Measurements from ENCODE around the gene NECAB2.

NECAB2 gene

DNA sequence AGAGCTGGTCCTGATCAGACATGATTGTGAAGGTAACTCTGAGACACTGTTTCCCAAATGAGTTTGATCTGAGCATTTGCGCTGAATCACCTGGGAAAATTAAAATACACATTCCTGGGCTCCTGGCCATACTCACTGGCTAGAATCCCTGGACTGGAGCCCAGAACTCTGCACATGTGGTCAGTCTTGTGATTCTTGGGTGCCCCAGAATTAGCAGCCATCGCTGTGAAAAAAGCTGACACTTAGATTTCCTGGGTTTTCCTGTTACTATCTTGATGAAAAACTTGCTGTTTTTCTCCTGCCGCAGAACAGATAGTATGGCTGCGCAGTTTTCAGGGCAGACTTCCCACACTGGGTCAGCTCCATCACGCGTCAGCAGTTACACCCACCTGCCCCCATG is 24.6 kb downstream of the NECAB2 start:
- peak; percentile 12 for DNase-seq (ENCODE audit: low read depth)

DNA sequence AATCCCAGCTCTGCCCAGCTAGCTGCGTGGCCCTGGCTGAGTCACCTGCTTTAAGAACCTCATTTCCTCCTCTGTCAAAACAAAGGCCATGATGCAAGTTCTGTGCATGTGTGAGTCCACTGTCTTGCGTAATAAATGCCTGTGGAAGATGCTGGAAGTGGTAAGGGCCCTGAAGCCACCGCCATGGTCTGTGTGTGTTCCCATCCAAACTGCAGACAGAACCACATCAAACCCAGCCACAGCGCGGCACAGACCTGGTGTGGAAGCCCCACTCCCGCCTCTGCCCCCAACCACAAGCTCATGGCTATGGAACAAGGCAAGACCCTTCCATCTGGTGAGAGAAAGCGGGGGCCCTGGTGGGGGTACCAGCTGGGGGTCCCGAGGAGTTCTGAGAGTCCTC is 26.0 kb downstream of the NECAB2 start:
- peak; percentile 80 for DNase-seq (ENCODE audit: low read depth)

DNA sequence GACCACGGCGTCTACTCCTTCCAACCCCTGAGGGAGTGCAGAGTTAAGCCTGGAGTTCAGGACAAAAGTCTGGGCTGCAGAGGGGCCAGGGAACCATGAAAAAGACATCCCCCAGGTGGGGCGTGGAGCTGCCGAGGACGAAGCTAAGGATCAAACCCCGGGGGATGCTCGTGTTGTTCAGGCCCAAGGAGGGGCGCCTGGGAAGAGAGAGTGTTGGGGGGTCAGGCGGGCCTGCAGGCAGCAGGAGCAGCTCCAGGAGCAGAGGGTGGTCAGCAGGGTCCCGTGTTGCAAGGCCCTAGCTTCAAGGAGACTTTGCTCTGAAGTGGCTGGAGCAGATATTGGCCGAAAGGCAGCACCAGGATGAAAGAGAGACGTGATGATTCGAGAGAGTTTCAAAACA is 26.7 kb downstream of the NECAB2 start:
- no peak for DNase-seq (ENCODE audit: low read depth)

DNA sequence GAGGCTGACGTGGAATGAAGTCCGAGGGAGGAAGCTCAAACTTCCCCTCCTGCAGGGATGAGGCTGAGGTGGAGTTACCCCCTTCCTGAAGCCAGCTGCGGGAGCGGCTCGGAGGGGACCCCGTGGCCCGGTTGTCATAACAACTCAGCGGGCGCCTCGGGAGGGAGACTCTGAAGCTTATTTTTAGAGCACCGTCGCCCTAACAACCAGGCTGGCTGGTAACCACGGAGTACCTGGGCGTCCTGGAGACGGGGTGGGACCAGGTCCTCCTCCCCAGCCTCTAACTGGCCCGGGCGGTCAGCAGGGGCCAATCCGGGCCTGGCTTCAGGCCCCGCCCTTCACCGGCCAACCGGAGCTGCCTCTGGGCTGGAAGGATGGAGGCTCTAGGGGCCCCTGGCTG is 27.7 kb downstream of the NECAB2 start:
- DNase-seq (ENCODE audit: low read depth) = no peak

DNA sequence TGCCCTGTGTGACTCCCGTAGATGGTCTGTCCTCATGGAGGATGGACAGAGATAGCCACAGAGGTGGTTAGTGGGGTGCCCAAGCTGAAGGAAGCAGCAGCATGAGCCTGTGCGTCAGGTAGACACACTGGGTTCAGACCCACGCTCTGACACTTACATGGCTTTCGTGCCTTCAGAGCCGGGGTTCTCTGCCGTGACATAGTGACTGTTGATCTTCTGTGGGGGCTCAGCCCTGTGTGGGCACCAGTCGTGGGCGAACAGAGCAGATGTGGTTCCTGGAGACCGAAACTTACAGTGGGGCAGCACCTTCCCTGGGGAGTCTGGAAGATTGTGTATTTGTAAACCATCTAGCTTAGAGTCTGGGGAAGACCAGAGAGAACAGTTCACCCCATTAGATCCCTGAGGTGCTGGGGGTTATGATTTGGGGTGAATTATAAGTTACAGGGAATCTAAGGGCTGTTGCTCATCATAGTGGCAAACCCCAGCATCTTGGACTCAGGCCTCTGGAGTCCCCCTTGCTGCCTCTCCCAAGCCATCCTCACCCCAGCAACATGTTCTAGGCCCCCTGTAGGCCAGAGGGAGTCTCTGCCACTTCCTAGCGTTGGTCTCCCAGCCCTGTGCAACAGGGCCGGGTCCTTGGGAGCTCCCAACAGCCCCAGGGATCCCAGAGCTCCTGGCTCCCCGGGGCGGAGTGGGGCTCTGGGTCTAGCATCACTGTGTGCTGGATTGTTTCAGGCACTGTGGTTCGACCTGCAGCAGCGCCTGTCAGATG is 28.6 kb downstream of the NECAB2 start:
- no peak for DNase-seq (ENCODE audit: low read depth)

DNA sequence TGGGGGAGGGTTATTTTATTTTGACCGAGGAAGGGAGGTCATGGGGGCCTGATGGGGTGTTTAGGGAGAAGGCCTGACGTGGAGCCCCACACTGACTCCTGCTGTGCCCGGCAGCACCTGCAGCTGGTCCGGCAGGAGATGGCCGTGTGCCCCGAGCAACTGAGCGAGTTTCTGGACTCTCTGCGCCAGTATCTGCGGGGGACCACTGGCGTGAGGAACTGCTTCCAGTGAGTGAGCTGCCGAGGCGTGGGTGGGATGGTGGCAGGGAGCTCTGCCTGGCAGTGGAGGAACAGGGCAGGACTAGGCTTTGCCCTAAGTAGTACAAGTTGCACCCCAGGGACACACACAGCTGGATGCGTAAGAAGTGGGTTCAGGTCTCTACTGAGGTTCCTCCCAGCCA is 30.0 kb downstream of the NECAB2 start:
- no peak for DNase-seq (ENCODE audit: low read depth)

DNA sequence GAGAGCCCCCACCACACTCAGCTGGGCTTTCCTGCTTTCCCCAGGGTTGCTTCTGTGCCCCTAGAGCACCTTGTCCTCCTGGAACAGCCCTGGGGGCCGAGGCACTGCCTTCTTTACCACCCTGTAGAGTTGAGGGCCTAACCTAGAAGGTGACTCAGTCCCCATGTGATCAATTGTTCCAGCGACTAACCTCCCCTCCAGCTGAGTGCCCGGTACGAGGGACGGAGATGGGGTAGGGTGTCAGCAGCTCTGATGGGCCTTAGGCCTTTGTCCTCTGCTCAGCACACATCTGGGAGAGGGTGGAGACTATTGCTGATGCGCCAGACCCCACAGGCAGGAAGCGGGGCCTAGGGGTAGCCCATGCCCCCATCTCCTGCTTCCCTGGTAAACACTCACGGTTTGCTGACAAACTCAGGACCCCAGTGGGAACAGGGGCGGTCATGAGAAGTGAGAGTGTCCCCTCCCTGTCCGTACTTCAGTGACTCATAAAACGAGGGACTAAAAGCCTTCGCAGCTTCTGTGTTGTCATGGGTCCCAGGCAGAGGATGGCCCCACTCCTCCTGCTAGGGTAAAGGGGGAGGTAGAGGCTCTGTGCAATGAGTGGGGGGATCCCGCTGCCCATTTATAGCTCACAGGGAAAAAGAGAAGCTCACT is 33.1 kb downstream of the NECAB2 start:
- DNase-seq (ENCODE audit: low read depth) = no peak

DNA sequence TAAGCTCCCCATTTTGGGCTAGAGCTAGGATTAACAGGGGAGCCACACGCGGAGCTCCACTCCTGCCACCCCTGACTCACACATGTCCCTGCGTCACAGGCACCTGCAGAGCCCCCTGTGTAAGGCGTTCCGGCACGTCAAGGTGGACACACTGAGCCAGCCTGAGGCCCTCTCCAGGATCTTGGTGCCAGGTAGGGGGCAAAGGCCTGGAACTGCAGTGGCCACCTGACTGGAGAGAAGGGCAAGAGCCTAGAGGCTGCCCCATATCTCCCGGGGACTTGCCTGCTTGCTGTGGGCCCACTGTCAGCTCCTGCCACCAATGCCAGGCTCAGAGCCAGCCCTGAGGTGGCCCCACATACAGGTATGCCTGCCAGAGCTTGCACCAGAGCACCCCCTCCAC is 33.7 kb downstream of the NECAB2 start:
- DNase-seq (ENCODE audit: low read depth) = no peak

DNA sequence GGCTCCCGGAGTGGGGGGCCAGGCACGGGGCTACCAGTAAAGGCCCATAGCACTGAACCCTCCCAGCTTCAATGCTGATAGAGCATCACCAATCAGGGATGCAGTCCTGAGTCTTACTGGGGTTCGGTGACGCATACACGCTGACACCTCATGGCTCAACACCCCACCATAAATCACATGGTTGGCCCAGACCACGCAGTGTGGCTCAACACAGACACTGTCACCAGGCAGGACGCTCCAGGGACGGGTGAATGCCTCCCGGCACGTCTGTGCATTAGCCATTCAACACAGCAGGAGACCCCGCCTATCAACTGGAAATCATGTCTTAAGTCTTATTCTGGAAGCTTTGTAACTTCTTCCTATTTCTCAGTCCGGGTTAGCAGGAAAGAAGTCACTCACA is 35.0 kb downstream of the NECAB2 start:
- no peak for DNase-seq (ENCODE audit: low read depth)

DNA sequence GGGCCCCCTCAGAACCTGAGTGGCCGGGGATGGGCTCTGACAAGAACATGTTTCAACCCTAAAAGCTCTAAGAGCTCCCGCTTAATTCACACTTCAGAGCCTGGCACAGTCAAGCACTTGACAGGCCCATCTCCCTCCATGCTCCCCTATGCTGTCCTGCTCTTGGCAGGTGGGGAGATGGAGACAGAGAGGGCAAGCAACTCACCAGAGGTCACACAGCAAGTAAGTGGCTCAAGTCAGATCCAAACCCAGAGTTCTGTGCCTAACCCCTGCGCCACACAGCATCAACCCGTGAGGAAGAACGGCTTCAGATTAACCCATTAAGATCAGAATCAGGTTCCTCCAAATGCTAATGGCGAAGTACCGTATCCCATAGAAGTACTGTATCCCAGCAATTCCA is 36.4 kb downstream of the NECAB2 start:
- DNase-seq (ENCODE audit: low read depth) = no peak

DNA sequence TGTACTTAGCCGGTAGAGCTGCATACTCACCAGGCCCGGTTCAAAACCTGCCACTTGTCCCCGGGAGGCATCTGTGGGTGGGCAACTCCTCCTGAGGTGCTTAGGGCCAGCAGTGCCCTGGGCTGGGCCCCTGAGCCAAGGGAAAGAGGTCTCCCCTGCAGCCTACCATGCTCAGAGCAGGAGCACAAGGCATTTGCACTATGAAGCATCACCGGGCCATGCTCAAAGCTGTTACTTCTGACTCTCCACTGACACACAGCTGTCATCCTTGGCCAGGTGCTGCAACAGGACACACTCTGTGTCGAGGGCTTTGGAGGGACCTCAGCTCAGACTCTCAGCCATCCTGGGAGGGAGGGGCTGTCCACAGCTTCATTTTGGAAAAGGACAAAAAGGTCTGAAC is 37.3 kb downstream of the NECAB2 start:
- no peak for DNase-seq (ENCODE audit: low read depth)

DNA sequence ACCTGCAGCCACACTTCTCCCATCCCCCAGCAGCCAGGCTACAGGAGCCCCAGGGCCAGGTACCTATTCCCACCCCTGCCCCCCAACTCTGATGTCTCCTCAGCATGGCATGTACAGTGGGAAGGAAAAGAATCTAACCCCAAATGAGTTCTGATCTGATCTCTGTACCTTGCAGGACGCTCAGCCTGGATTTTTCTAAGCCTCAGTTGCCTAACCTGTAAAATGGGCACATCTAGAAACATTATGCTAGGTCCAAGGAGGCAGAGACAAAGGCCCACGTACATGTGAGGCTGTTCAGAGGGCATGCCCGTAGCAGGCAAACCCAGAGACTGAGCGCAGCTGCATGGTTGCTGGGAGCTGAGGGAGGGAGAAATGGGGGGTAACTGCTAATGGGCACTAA is 39.5 kb downstream of the NECAB2 start:
- no peak for DNase-seq (ENCODE audit: low read depth)

DNA sequence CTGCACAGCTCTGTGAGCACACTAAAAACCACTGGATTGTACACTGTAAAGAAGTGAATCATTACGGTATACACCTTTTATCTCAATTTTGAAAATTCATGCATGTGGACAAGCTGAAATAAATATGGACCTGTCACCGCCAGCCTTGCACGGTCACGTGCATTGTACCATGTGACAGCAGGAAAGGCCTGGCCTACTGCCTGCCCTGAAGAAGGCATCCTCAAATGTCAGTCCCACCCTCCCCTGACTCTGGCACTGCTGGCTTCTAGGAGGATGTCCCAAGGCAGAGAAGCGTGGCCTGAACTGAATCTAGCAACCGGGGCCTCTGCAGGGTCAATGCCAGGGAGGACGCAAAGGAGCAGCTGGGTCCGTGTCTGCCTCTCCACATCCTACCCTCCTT is 39.9 kb downstream of the NECAB2 start:
- DNase-seq (ENCODE audit: low read depth) = no peak

DNA sequence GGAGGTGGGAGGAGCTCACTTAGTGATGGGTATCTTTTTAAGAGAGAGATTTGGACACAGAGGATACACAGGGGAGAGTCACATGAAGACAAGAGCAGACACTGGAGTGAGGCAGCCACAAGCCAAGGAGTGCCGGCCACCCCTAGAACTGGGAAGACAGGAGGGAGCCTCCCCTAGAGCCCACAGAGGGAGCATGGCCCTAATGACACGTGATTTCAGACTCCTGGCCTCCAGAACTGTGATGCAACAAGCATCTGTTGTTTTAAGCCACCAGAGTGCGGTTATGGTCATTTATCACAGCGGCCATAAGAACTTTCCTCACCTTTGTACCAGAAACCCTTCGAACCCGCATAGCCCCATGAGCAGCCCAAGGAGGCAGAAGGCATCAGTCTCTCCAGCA is 41.2 kb downstream of the NECAB2 start:
- DNase-seq (ENCODE audit: low read depth) = no peak

DNA sequence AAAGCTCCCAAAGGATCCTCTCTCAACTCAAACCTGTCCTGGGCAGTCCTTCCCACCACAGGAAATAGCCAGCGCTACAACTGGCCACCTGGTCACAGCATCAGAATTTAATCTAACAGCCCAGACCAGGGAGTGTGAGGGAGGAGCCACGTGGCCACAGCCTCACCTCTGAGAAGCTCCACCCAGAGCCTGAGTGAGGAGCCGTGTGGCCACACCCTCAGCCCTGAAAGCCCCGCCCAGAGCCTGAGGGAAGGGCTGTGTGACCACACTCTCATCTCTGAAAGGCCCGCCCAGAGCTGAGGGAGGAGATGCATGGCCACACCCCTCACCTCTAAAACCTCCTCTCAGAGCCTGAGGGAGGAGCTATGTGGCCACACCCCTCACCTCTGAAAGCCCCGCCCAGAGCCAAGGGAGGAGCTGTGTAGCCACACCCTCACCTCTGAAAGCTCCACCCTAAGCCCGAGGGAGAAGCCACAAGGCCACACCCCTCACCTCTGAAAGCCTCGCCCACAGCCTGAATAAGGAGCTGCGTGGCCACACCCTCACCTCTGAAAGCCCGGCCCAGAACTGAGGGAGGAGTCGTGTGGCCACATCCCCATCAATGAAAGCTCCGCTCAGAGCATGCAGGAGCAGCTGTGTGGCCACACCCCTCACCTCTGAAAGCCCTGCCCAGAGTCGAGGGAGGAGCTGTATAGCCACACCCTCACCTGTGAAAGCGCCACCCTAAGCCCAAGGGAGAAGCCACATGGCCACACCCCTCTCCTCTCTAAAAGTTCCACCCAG is 45.9 kb downstream of the NECAB2 start:
- no peak for DNase-seq (ENCODE audit: low read depth)

DNA sequence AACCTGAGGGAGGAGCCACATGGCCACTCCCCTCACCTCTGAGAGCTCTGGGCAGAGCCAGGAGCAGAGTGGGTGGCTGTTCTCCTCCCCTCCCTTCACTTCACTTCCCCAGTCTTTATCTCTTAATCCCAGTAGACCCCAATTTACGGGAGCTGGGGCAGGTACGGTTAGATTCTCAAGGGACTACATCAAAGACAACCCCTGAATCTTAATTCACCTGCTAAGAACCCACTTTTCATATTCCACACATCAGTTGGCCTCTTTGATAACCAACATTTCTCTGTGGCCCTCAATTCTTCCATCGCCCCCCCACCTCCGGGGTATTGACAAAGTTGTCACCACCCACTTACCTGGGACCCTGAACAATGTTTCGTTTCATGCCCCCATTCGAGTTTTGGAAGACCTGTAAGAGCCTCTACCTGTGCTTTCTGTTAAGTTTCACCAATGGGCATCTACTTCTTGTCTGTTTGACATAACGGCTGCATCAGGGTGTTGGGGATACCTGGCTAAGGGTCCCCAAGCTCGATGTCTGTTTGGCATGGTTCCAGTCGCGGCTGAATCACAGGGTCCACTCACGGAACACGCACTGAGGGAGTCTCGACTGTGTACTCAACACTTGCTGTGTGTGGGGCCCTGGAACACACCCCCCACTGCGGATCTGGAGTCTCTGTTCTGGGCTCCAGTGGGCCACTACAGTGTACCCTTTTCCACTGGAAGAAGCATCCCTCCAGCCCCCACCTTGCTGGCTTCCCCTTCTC is 46.7 kb downstream of the NECAB2 start:
- no peak for DNase-seq (ENCODE audit: low read depth)

DNA sequence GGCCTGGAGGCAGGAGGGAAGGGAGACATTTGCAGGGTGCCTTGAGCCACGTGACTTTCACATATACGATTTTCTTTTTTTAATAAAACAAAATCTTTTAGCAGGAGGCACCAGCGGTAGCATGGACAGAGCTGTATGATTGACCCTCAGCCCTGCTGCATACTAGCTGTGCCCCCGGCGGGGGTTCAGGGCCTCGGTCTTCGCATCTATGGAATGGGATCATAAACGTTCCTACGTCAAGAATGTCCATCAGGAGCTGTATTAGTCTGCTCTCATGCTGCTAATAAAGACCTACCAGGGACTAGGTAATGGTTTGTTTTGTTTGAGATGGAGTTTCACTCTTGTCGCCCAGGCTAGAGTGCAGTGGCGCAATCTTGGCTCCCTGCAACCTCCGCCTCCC is 47.4 kb downstream of the NECAB2 start:
- no peak for DNase-seq (ENCODE audit: low read depth)

DNA sequence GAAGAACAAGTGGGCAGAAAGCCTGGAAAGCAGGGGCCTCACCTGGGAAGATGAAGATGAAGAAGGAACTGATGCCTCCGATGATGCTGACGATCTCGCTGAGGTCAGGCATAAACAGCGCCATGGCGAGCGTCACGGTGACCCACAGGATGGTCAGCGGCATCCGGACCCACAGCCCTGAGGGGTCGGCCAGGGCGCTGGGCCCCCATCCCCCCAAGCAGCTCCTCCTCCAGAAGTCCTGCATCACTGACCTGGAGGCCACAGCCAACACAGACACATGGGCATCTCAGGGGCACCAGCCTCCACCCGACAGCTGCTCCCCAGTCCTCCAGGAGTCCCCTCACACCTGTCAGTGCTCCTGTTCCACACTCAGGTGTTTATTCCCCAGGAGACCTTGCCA is 48.4 kb downstream of the NECAB2 start:
- no peak for DNase-seq (ENCODE audit: low read depth)

DNA sequence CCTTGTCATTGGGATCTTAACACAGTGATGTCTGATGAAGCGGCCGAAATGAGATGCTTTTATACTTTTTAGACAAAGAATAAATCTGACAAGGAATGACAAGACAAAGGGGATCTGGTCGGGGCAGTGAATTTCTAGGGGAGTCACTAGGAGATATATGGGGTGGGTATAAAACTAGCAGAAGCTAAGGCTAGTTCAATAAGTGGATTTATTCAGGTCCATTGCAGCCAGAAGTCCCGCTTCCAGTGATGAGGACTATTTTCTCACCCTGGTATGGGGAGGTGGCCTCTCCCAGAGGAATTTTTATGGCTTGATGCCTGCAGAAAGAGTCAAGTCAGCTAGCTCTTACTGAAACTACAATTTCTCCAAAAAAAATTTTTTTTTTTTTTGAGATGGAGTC is 50.7 kb downstream of the NECAB2 start:
- no peak for DNase-seq (ENCODE audit: low read depth)

DNA sequence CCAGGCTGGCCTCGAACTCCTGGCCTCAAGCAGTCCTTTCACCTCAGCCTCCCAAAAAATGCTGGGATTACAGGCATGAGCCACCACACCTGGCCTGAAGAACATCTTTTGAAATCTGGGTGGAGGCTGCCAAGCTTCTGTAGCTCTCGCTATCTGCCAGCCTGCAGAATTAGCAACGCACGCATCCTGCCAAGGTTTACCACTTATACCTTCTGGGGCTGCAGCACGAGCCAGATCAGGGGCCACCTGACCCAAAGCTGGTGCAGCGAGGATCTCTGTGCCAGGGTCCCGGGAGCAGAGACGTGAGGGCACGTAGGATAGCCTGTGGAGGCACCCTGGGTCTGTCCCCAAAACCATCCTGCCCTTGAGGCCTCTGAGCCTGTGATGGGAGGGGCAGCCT is 52.3 kb downstream of the NECAB2 start:
- no peak for DNase-seq (ENCODE audit: low read depth)

DNA sequence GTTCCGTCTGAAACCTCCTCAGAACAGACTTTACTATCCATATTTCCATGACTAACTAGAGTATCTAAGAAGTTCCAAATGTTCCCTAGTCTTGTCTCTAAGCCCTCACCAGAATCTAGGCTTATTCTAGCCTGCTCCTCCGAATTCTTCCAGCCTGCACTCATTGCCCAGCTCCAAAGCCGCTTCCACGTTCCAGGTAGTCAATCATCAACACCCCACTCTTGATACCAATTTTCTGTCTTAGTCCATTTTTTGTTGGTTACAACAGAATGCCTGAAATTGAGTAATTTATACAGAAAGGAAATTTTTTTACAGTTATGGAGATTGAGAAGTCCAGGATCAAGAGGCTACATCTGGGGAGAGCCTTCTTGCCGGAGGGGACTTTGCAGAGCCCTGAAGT is 53.4 kb downstream of the NECAB2 start:
- no peak for DNase-seq (ENCODE audit: low read depth)

DNA sequence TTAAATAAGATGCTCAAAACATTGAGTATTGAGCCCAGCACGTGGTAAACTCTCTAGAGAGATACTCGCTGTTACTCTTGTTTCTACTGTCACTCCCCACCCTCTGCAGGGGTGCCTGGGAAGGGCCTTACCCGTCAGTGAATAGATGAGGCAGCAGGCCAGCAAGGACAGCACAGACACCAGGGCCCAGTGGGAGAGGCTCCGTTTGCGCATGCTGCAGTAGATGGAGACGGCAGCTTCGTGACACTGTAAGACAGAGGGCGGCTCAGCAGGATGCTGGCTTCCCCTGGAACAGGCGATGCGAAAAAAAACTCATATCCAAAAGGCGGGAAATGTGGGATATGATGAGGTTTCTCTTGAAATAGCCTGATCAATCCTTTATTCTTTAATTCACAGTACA is 54.6 kb downstream of the NECAB2 start:
- no peak for DNase-seq (ENCODE audit: low read depth)

DNA sequence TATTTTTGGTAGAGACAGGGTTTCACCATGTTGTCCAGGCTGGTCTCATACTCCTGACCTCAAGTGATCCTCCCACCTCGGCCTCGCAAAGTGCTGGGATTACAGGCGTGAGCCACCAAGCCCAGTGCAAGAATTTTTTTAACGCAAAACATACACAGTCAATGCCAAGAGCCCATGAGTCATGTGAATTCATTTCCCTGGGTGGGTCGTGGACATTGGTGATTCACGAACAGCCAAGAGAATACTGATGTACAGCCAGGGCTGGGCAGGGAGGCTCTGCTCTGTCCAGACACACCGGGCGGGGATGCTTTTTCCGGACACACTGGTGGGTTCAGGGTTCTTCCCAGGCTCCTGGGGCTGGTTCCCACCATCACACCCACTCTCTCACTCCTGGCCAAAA is 56.8 kb downstream of the NECAB2 start:
- no peak for DNase-seq (ENCODE audit: low read depth)
